Type B pancreatic cell (in vitro differentiated cells): ENCODE results near the gene PEX5L. TPM values are rescaled to one million over a fixed set of nuclear protein-coding genes. Genes with fewer than 3 reads are reported as not detected.

Source experiments
- DNase-seq: peaks from one replicate; pipeline ENCODE4 v3.0.0; 2021; ENCODE audit warnings: mixed read lengths; ENCODE audit not compliant: unreplicated experiment; ENCODE audit errors: extremely low spot score
- H3K27ac Mint-ChIP-seq: 2 replicates; pipeline ENCODE4 v1.8.0; 2021; ENCODE audit warnings: mild to moderate bottlenecking, mixed read lengths
- H3K27me3 Mint-ChIP-seq: 2 replicates; pipeline ENCODE4 v1.8.0; 2021; ENCODE audit warnings: mixed read lengths
- H3K36me3 Mint-ChIP-seq: 2 replicates; pipeline ENCODE4 v1.8.0; 2021; ENCODE audit warnings: mixed read lengths
- H3K4me1 Mint-ChIP-seq: one replicate; pipeline ENCODE4 v1.8.0; 2021; ENCODE audit warnings: mixed read lengths; ENCODE audit not compliant: unreplicated experiment
- H3K4me3 Mint-ChIP-seq: 2 replicates; pipeline ENCODE4 v1.8.0; 2021; ENCODE audit warnings: mild to moderate bottlenecking, mixed read lengths
- H3K9me3 Mint-ChIP-seq: 2 replicates; pipeline ENCODE4 v1.8.0; 2021; ENCODE audit warnings: mixed read lengths
- CTCF ChIP-seq: fragments of 200-600 bp; sonication (generic); conservative IDR thresholded peaks from 2 replicates; pipeline ENCODE4 v1.5.0; 2021; ENCODE audit warnings: antibody characterized with exemption, mild to moderate bottlenecking
- total RNA-seq: library from RNA; stranded (reverse); gene quantifications from 2 replicates; pipeline ENCODE4 v1.2.1, GENCODE V29; 2021; ENCODE audit warnings: low replicate concordance

The PEX5L gene
- total RNA-seq, 1 donor from 2014 or later: 1.1 TPM

GRCh38 chr3:179872842-179873241 lies 163.9 kb downstream of the PEX5L start:
- Mint-ChIP-seq H3K27ac (no peak overlapping the region), H3K4me3 (no peak overlapping the region), H3K27me3 (no peaks in the 10 kb centered on the region), H3K4me1 (peaks cover 5% of the 10 kb centered on the region), H3K36me3 (no peaks in the 10 kb centered on the region), H3K9me3 (no peaks in the 10 kb centered on the region)
- DNase-seq: no peak
- no peak for TF ChIP-seq CTCF

- H3K4me1 Mint-ChIP-seq: peaks cover 12% of the 10 kb centered on the region
- H3K27me3 Mint-ChIP-seq: no peaks in the 10 kb centered on the region
- H3K4me3 Mint-ChIP-seq: no peak overlapping the region
- H3K27ac Mint-ChIP-seq: no peak overlapping the region
- no peak for DNase-seq
- no peaks in the 10 kb centered on the region for H3K9me3 Mint-ChIP-seq
- TF ChIP-seq CTCF: no peak
- no peaks in the 10 kb centered on the region for H3K36me3 Mint-ChIP-seq
Observed at GRCh38 chr3:179871782-179872181, 165.0 kb downstream of the PEX5L start.

GRCh38 chr3:179868715-179869114 lies 168.0 kb downstream of the PEX5L start:
- H3K4me1 Mint-ChIP-seq: peaks cover 18% of the 10 kb centered on the region
- no peak overlapping the region for H3K4me3 Mint-ChIP-seq
- H3K36me3 Mint-ChIP-seq: no peaks in the 10 kb centered on the region
- no peak overlapping the region for H3K27ac Mint-ChIP-seq
- no peak for DNase-seq
- TF ChIP-seq CTCF: no peak
- H3K9me3 Mint-ChIP-seq: no peaks in the 10 kb centered on the region
- H3K27me3 Mint-ChIP-seq: no peaks in the 10 kb centered on the region

- Mint-ChIP-seq H3K27ac (no peak overlapping the region), H3K4me1 (peaks cover 18% of the 10 kb centered on the region)
- DNase-seq: no peak
Observed at GRCh38 chr3:179867961-179868360, 168.8 kb downstream of the PEX5L start.

GRCh38 chr3:179865861-179866505 lies 170.8 kb downstream of the PEX5L start:
- no peak overlapping the region for H3K27ac Mint-ChIP-seq
- H3K4me1 Mint-ChIP-seq: peaks cover 18% of the 10 kb centered on the region
- peaks cover 4% of the 10 kb centered on the region for H3K9me3 Mint-ChIP-seq

More at GRCh38 chr3:179867961-179868360, 168.8 kb downstream of the PEX5L start:
- Mint-ChIP-seq H3K9me3 (no peaks in the 10 kb centered on the region), H3K27me3 (no peaks in the 10 kb centered on the region), H3K36me3 (no peaks in the 10 kb centered on the region), H3K4me3 (no peak overlapping the region)
- no peak for TF ChIP-seq CTCF

More at GRCh38 chr3:179865861-179866505, 170.8 kb downstream of the PEX5L start:
- Mint-ChIP-seq H3K36me3 (no peaks in the 10 kb centered on the region), H3K27me3 (no peaks in the 10 kb centered on the region), H3K4me3 (no peak overlapping the region)
- no peak for TF ChIP-seq CTCF
- no peak for DNase-seq
